Tibial artery (tissue), 4 donors: ENCODE measurements around the gene TFAP2C.
"Not testable (repeated sequence)": the region's sequence is repeated elsewhere in the genome, so short reads cannot be mapped to it uniquely, and the experiment has no call there.

ENCODE experiments used
- DNase-seq, 2 donors: peaks; one replicate each; pipeline ENCODE4 v3.0.0-alpha.2; 2019
- H3K27ac ChIP-seq, 2 donors: fragments of 200-600 bp; sonication (generic) in 1 of 2; 1 replicate in 1 of 2; 2 replicates in 1 of 2; pipeline ENCODE4 v1.5.1; 2018 to 2019; ENCODE audit warnings: mild to moderate bottlenecking in 1 of 2
- H3K27me3 ChIP-seq, 2 donors: fragments of 200-600 bp; sonication (generic) in 1 of 2; one replicate each; pipeline versions ENCODE4 v1.5.1 to v1.6.0; 2016 to 2019
- H3K36me3 ChIP-seq, 3 donors: fragments of 200-600 bp; sonication (generic) in 2 of 3; one replicate each; pipeline ENCODE4 v1.5.1; 2016 to 2019; ENCODE audit warnings: mild to moderate bottlenecking in 2 of 3
- H3K4me1 ChIP-seq, 4 donors: fragments of 200-600 bp; sonication (generic) in 2 of 4; 1 replicate in 3 of 4; 2 replicates in 1 of 4; pipeline ENCODE4 v1.5.1; 2016 to 2019
- H3K4me3 ChIP-seq, 2 donors: fragments of 200-600 bp; sonication (generic) in 1 of 2; 1 replicate in 1 of 2; 2 replicates in 1 of 2; pipeline ENCODE4 v1.5.1; 2018 to 2019; ENCODE audit warnings: mild to moderate bottlenecking in 2 of 2
- H3K9me3 ChIP-seq, 3 donors: fragments of 200-600 bp; sonication (generic) in 1 of 3; one replicate each; pipeline ENCODE4 v1.5.1; 2016 to 2019
- CTCF ChIP-seq, 2 experiments: fragments of 200-600 bp in 1 of 2; fragments of 450-650 bp in 1 of 2; IDR thresholded peaks; one replicate each; pipeline ENCODE4 v1.5.1; 2017 to 2019; ENCODE audit warnings: antibody characterized with exemption in 2 of 2, mild to moderate bottlenecking in 1 of 2, moderate library complexity in 1 of 2
- intact Hi-C: fragments of 100-400 bp; cut with DNase I; formaldehyde crosslinking; loops from one replicate; pipeline ENCODE4 v1.15.0; 2023; ENCODE audit warnings: low total_unique reads

Gene TFAP2C

GRCh38 chr20:56614196-56614595 is 14.9 kb upstream of the TFAP2C start:
- TF ChIP-seq CTCF (IDR thresholded peaks at IDR 0.05), result no peak
- no peak overlapping the region for H3K4me3 ChIP-seq
- H3K27me3 ChIP-seq, result peaks cover 0 to 3% of the 10 kb centered on the region in 2 donors
- peak in 1 of 2 donors; percentile 7 for DNase-seq
- intact Hi-C loops, result no loop called here
- H3K27ac ChIP-seq, result no peak overlapping the region
- H3K4me1 ChIP-seq, result no peaks in the 10 kb centered on the region
- H3K36me3 ChIP-seq, result no peaks in the 10 kb centered on the region
- H3K9me3 ChIP-seq, result peaks cover 0 to 4% (median 0%) of the 10 kb centered on the region in 3 donors

- Histone ChIP-seq H3K4me3 (no peak overlapping the region), H3K36me3 (no peaks in the 10 kb centered on the region), H3K9me3 (peaks cover 0 to 4% (median 0%) of the 10 kb centered on the region in 3 donors), H3K27ac (no peak overlapping the region), H3K27me3 (no peaks in the 10 kb centered on the region), H3K4me1 (no peaks in the 10 kb centered on the region)
- no peak for TF ChIP-seq CTCF (IDR thresholded peaks at IDR 0.05)
- intact Hi-C loops, result no loop called here
- peak; percentile 61 for DNase-seq
Measured at GRCh38 chr20:56616716-56617115, 12.4 kb upstream of the TFAP2C start.

DNA sequence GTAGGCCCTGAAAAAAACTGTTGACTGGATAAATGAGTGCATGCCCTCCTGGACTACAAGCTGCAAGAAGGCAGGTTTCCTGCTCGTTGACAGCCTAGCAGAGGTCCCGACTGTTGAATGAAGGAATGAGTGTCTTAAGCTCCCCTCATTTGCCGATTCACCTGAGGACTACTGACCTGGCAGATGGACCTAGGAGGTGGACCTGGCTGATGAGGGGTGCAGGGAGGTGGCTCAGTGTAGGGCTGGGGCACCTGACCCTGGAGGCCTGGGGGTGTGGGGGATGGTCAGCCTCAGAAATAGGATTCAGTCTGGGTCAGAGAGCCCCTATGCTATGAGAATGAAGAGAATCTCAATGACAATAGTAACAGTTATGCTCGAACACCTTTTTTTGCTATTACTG is 11.6 kb upstream of the TFAP2C start:
- H3K36me3 ChIP-seq, result no peaks in the 10 kb centered on the region
- TF ChIP-seq CTCF (IDR thresholded peaks at IDR 0.05), result no peak
- H3K9me3 ChIP-seq, result peaks cover 0 to 4% (median 0%) of the 10 kb centered on the region in 3 donors
- no peaks in the 10 kb centered on the region for H3K27me3 ChIP-seq
- H3K27ac ChIP-seq, result no peak overlapping the region
- no peak overlapping the region for H3K4me3 ChIP-seq
- intact Hi-C loops, result no loop called here
- H3K4me1 ChIP-seq, result no peaks in the 10 kb centered on the region
- peak in 1 of 2 donors; percentile 46 for DNase-seq

- Histone ChIP-seq H3K4me1 (peaks cover 0 to 8% (median 5%) of the 10 kb centered on the region in 4 donors), H3K4me3 (no peak overlapping the region), H3K36me3 (no peaks in the 10 kb centered on the region), H3K27ac (no peak overlapping the region), H3K27me3 (peaks cover 0 to 35% of the 10 kb centered on the region in 2 donors), H3K9me3 (peaks cover 0 to 4% (median 0%) of the 10 kb centered on the region in 3 donors)
- DNase-seq, result no peak
- no peak for TF ChIP-seq CTCF (IDR thresholded peaks at IDR 0.05)
- intact Hi-C loops, result no loop called here
Measured at GRCh38 chr20:56621730-56622129, 7.4 kb upstream of the TFAP2C start.

GRCh38 chr20:56623930-56624329 is 5.2 kb upstream of the TFAP2C start:
- Histone ChIP-seq H3K4me1 (peaks cover 0 to 28% (median 22%) of the 10 kb centered on the region in 4 donors), H3K27me3 (peaks cover 0 to 57% of the 10 kb centered on the region in 2 donors)
- intact Hi-C loops, H3K27ac ChIP-seq, H3K36me3 ChIP-seq, H3K9me3 ChIP-seq, H3K4me3 ChIP-seq, DNase-seq: not testable (repeated sequence)

DNA sequence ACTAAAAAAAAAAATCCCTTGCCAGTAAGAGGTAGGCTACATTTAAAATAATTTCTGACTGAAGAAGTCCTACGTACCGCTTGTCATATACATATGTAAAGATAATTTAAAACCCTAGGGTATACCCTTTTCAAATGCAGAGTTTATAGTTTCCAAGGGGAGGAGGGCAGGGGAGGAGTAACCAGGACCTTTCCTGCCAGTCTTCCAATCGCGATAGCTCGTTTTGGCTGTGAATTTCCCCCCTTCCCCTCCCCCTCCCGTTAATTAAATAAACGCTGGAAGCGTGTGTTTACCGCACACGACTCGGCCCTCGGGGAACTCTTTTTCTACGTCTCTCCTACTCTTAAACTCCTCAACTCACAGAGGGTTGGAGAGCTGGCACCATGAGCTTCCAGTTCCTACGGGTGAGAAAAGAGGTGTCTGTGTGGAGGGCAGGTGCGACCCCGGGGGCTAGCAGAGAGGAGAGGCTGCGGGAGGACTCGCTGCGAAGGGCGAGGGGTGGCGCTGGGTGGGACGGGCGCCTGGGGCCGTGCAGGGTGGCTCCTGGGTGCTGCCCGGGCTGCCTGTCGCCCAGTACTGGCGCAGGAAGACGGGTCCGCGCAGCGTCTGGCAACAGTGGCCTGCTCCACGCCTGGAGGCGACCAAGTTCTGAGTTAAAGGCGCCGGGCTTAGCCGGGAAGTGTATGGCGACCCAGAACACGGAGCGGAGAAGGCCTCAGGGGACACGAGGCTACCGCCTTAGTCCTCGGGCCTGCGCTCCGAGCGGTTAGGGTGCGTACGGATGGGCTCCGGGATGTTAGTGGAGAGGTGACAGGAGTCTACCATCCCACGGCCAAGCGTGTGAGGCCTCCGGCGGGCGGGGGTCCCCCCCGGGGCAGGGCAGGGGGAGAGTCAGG is 4.1 kb upstream of the TFAP2C start:
- no peaks in the 10 kb centered on the region for H3K9me3 ChIP-seq
- H3K36me3 ChIP-seq, result no peaks in the 10 kb centered on the region
- no peak for TF ChIP-seq CTCF (IDR thresholded peaks at IDR 0.05)
- H3K4me1 ChIP-seq, result peaks cover 0 to 39% (median 33%) of the 10 kb centered on the region in 4 donors
- intact Hi-C loops, result no loop called here
- no peak for DNase-seq
- H3K4me3 ChIP-seq, result no peak overlapping the region
- H3K27me3 ChIP-seq, result peaks cover 0 to 68% of the 10 kb centered on the region in 2 donors
- no peak overlapping the region for H3K27ac ChIP-seq
